Cardiac ventricle fibroblast (primary cell): ENCODE data around the gene SGSM2. TPM values are rescaled to one million over a fixed set of nuclear protein-coding genes. Genes with fewer than 3 reads are reported as not detected.

Experiments used
- total RNA-seq: library from RNA; depleted of rRNA; stranded (reverse); fragments of >200 nt; gene quantifications from 2 replicates; pipeline ENCODE4 v1.2.3, GENCODE V29; 2015

The SGSM2 gene, protein sequence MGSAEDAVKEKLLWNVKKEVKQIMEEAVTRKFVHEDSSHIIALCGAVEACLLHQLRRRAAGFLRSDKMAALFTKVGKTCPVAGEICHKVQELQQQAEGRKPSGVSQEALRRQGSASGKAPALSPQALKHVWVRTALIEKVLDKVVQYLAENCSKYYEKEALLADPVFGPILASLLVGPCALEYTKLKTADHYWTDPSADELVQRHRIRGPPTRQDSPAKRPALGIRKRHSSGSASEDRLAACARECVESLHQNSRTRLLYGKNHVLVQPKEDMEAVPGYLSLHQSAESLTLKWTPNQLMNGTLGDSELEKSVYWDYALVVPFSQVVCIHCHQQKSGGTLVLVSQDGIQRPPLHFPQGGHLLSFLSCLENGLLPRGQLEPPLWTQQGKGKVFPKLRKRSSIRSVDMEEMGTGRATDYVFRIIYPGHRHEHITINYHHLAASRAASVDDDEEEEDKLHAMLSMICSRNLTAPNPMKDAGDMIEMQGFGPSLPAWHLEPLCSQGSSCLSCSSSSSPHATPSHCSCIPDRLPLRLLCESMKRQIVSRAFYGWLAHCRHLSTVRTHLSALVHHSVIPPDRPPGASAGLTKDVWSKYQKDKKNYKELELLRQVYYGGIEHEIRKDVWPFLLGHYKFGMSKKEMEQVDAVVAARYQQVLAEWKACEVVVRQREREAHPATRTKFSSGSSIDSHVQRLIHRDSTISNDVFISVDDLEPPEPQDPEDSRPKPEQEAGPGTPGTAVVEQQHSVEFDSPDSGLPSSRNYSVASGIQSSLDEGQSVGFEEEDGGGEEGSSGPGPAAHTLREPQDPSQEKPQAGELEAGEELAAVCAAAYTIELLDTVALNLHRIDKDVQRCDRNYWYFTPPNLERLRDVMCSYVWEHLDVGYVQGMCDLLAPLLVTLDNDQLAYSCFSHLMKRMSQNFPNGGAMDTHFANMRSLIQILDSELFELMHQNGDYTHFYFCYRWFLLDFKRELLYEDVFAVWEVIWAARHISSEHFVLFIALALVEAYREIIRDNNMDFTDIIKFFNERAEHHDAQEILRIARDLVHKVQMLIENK
- 13.6 and 14.8 TPM in 2 replicates for total RNA-seq

DNA sequence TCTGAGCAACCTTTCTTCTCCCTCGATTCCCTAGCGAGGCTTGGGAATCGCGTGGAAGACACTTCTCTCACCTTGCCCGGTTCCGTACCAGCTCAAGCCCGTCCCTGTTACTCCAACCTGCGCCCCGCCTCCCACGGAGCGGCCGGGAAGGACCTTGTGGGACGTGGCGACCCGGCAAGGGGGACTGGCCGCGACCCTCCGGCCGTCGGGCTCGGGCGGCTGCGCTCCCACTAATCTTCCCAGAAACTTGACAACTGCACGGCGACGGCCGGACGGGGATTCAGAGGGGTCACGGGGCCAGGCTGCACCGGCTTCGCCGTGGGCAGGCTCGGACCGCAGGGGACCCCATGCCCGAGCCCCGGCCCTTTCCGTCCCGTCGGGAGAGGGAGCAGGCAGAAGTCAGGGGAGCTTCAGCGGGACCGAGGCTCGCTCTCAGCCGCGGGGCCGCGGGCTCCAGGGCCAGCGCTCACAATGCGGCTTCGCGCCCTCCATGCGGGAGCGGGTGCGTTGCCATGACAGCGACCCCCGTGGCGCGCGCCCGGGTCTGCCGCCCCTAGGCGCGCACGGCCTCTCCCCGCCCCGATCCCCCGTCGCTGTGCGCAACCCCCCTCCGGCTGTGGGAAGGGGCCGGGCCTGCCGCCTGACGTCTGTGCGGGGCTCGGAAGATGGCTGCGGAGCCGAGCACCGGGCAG lies at the start of gene SGSM2:
SGSM2 (plus strand) TSS at position 650 of the 692 bp plus-strand sequence. CDS start 188 bp downstream, outside the sequence.

DNA sequence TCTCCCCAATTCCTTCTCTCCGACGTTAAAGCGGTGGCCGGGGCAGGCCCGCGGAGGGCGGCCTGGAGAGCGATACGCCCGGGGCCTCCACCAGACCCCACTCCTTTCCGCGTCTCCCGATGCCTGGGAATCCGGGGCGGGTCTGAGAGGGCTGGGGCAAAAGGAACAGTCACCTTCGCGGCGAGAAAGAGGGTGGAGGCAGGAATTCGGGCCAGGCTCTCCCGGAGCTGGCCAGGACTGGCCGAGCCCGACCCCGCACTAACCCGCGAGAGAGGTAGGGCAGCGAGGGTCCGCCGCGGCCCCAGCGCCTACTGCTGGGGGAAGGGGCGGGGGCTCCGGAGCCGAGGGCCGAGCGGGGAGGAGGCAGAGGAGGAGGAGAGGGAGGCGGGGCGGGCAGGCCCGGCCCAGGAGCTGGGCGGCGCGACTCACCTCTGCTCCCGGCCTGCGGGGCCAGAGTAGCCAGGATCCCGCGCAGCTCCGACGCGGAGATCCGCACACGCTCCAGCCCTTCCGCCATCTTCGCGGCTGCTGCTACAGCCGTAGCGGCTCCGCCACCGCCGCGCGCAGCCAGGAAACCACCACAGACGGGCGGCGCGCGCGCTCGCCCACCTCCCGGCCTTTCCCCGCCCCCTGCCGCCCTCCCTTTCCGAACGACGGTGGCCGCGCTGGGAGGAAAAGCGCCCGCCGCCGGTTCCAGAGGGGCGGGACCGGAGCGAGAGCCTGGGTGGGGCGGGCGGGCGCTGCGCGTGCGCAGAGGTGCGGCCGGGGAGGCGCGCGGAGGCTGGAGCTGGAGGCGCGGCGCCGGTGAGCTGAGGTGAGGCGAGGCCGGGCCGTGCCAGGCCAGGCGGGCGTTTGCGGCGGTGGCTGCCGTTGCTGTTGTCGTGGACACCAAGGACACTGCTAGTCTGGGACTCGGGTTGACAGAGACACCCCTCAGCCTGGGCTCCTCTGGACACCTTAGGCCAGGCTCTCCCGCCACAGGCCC lies 33.8 kb upstream of the SGSM2 start, which contains the start of the genes SMG6 and SRR:
SMG6 (minus strand) TSS at position 582 of the 985 bp plus-strand sequence; CDS start at position 517, 65 bp downstream.
SRR (plus strand) TSS at position 747 of the 985 bp plus-strand sequence. CDS start 11,611 bp downstream, outside the sequence.

DNA sequence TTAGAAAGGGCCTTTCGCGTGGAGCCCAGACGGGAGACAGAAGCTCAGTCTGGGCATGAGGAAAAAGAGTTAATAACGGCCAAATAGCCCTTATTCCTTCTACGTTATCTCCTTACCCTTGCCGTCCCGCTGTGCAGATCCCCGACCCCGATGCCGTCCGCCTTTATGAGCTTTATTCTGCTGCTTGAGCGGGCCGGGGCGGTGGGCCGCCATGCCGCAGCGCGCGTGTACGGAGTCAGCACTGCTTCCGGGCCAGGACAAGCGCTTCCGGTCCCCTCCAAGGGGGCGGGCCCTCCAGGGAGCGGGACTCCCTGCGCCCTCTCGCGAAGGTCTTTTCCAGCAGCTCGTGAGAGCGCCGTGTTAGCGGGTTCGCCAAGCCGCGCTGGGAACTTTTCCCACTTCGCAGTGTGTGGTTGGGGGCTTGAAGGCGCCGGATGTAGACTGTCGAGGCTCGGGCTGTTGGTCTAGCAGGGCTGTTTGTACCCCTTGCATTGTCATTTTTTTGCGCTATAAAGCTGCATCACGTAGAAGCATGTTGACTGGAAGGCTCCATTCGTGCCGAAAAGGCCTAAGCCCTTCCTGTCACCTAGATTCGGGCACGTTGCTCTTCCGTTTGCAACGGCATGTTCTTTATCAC lies 968 bp upstream of the SGSM2 start, which contains the start of gene TSR1:
TSR1 (minus strand) TSS at position 243 of the 637 bp plus-strand sequence; CDS start at position 213, 30 bp downstream.

DNA sequence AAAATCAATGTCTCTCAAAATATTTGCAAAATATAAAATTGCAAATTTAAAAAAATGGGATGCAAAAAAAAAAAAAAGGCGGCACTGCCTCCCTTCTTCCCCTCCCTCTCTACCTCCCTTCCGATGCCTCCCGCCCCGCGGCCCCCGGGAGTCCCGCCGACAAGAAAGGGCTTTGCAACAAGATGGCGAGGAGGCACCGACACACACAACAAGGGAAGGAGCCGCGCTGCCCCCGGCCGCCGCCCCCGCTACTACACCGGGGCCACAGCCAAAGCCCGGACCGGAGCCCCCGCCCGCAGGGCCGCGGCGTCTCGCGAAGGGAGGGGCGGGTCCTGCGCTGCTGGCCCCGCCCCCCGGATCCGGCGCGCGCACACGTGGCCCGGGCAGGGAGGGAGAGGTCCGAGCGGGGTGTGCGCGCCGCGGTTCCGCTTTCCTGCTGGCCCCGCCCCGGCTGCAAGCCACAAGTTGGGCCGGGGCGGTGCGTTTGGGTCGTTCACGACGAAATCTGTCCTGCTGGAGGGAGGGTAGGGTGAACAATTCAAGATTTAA lies 63.6 kb downstream of the SGSM2 start, which contains the start of gene MNT:
MNT (minus strand) TSS at position 184 of the 549 bp plus-strand sequence. CDS start 348 bp downstream, outside the sequence.

Other genes starting within 250 kb of the SGSM2 start
- gene SMG6, start 33.7 kb upstream of the SGSM2 start, total RNA-seq: 50.3 and 68.3 TPM in 2 replicates
- gene SRR, start 33.6 kb upstream of the SGSM2 start, total RNA-seq: 18.5 and 26.4 TPM in 2 replicates
- 20.9 and 27.0 TPM in 2 replicates for gene TSR1, start 1.0 kb upstream of the SGSM2 start, total RNA-seq
- gene MNT, start 63.6 kb downstream of the SGSM2 start, total RNA-seq: 8.6 and 12.6 TPM in 2 replicates
- gene METTL16, start 174.4 kb downstream of the SGSM2 start, total RNA-seq: 16.2 and 26.1 TPM in 2 replicates